Right lobe of liver (tissue), 4 donors: ENCODE data around the gene GAST.

Experiments used
- POLR2A ChIP-seq: fragments of 450-650 bp; IDR thresholded peaks from one replicate; pipeline ENCODE4 v1.6.1; 2017; ENCODE audit warnings: antibody characterized with exemption, mild to moderate bottlenecking
- TF ChIP-seq, protein P1 (sequence below), 4 donors: fragments of 200-600 bp in 3 of 4; fragments of 450-650 bp in 1 of 4; IDR thresholded peaks; one replicate each; pipeline versions ENCODE4 v1.5.1 to v1.8.0; 2016 to 2022; ENCODE audit warnings: antibody characterized with exemption in 4 of 4, mild to moderate bottlenecking in 2 of 4
- donor health status: DM: no; HTN: no; CAD: no.
- donor health status: DM: no; HTN: no; CAD: no.
- donor health status: DM: no; HTN: yes; CAD: no.

DNA sequence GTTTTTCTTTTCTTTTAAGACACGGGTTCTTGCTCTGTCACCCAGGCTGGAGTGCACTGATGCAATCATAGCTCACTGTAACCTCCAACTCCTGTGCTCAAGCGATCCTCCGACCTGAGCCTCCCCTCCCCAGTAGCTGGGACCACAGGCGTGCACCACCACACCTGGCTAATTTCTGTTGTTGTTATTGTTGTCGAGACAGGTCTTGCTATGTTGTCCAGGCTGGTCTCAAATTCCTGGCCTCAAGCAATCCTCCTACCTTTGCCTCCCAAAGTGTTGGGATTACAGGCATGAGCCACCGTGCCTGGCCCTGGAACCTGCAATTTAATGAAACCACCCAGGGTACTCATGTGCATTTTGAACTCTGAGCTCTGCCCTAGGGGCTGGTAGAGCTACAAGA lies 50.3 kb downstream of the GAST start:
- TF ChIP-seq, protein P1, sequence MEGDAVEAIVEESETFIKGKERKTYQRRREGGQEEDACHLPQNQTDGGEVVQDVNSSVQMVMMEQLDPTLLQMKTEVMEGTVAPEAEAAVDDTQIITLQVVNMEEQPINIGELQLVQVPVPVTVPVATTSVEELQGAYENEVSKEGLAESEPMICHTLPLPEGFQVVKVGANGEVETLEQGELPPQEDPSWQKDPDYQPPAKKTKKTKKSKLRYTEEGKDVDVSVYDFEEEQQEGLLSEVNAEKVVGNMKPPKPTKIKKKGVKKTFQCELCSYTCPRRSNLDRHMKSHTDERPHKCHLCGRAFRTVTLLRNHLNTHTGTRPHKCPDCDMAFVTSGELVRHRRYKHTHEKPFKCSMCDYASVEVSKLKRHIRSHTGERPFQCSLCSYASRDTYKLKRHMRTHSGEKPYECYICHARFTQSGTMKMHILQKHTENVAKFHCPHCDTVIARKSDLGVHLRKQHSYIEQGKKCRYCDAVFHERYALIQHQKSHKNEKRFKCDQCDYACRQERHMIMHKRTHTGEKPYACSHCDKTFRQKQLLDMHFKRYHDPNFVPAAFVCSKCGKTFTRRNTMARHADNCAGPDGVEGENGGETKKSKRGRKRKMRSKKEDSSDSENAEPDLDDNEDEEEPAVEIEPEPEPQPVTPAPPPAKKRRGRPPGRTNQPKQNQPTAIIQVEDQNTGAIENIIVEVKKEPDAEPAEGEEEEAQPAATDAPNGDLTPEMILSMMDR (IDR thresholded peaks at IDR 0.05) = no peak
- TF ChIP-seq POLR2A = no peak
